GM19240 (cell line): ENCODE data around the gene MCF2L2.

Experiments used
- DNase-seq: peaks from one replicate; pipeline ENCODE4 v3.0.0; 2011; ENCODE audit warnings: low spot score; ENCODE audit not compliant: insufficient read length

MCF2L2 gene

DNA sequence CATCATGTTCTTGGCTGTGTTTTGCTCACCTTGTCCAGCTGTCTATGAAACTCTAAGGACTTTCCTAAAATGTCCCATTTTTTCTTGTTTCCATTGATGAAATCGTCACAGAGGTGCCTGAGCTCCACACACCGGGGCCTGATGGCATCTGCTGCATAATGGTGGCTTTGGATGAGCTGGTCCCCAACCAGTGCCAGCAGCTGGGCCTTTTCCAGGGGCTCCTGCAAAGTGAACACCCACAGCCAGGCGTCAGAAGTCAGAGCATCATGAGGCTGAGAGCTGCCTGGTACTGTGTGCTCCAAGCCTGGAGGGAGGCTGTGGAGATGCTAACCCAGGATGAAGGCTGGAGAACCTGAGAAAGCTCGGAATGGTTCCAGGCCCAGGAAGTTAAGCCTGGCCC, 128.4 kb downstream of the MCF2L2 start:
- no peak for DNase-seq

DNA sequence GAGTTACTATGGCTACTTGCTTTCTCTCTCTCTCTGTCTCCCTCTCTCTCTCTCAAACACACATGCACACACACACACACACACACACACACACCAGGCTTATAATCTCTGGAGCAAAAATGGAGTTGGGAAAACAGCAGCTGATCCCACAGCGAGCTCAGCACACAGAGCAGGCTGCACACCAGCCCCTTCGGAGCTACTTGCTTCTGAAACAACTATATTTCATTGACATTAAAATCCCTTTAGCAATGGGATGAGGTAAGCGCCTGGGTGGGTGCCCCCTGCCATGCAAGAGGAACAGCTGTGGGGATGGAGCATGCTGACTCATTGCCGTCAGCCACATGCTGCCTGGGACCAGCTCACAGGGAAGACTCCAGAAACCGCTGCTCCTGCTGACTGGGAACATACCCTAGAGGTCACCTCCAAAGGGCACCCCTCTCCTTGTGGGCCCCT, 129.7 kb downstream of the MCF2L2 start:
- no peak for DNase-seq

DNA sequence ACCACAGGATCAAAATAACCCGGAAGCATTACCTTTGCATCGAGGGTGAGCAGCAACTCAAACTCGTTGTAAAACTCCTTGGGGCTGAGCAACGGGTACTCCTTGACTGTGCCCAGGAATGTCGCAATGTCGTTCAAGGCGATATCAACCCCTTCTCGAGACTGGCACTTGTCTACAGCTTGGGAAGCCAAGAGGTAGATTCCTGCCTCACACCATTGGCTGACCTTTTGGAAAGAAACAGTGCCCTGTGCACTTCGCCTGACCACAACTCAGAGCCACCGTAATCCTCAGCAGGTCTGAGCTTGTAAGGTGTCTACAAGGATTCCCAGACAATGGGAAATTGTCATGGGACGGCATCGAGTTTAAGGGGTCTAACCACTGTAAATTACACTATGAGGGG, 131.5 kb downstream of the MCF2L2 start:
- no peak for DNase-seq

DNA sequence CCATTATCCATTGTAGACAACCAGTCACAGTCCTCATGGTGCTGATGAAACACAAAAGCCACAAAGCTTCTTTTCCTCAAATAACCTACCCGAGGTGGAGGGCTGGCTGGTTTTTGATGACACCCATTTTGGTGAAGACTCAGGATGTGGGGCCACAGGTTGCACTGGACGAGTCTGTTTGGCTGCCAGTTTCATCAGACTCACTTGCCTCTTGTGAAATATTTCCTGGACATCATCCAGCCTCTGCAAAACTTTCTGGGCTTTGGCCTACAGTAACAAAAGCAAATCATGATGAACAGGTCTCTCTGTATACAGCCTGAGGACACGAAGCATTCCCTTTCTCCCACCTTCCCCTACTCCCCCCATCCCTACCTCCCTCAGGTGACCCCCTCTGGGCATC, 133.2 kb downstream of the MCF2L2 start:
- no peak for DNase-seq

DNA sequence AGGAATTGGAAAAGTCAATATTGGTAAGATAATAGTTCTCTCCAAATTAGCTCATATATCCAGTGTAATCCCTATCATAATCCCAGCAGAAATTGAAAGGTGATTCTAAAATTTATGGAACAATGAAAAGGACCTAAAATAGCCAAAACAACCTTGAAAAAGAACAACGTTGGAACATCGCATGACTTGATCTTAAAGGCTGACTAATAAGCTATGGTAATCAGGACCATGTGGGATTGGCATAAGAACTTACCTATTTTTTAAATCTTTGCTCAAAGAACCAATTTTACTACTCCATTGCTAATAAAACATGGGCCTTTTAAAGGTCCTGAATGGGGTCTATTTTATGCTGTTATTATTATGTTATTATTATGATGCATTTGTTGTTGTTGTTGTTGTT, 134.5 kb downstream of the MCF2L2 start:
- DNase-seq, result no peak

DNA sequence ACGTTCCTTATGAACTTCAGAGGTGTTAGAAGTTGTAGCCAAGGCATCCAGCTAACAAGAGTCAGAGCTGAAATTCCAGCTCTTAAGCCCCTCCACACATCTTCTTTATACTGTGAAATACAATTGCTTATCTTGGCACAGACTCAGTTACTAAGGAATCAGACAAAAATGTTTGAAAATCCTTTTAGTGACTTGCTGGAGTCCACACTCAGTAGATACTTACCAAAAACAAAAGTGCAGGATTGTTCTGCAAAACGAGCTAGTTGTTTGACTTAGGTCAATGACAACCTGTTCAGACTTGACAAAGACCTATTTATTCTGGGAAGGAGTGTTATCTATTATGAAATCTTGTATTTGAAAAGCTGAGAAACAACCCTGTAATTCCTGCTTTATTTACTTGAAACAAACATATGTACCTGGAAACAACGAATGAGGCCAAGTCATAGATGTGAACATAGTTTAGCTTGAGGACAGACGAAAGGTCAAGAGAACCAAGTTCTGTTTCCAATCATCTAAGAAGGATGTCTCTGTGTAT, 136.9 kb downstream of the MCF2L2 start:
- DNase-seq, result no peak

DNA sequence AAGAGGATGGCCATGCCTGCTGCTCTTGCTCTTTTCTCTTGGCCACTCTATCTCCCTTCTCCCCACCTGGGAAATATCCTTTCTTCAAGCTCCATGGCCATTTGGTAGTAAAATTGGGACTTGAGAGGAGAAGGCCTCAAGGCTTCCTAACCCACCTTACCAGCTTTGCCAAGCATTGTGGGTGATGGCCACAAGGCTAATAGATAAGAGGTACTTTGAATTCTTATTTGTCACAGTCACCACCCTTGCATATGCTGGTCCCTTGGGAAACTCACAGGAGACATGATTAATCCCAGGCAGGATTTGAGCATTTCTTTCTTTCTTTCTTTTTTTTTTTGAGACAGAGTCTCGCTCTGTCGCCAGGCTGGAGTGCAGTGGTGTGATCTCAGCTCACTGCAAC, 138.2 kb downstream of the MCF2L2 start:
- DNase-seq, result no peak

DNA sequence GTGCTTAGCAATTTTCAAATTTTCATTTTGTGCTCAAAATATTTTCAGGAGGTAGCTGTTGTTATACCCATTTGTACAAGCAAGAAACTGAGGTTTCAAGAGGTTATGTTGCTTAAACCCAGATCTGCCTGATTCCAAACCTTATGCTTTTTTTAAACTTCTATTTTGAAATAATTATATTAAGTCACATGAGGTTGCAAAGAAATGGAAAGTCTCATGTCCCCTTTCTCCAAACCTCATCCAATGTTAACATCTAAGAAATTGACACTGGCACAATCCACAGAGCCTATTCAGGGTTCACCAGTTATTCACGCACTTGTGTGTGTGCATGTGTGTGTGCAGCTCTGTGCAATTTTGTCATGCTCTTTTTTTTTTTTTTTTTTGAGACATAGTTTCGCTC, 140.3 kb downstream of the MCF2L2 start:
- DNase-seq, result no peak

DNA sequence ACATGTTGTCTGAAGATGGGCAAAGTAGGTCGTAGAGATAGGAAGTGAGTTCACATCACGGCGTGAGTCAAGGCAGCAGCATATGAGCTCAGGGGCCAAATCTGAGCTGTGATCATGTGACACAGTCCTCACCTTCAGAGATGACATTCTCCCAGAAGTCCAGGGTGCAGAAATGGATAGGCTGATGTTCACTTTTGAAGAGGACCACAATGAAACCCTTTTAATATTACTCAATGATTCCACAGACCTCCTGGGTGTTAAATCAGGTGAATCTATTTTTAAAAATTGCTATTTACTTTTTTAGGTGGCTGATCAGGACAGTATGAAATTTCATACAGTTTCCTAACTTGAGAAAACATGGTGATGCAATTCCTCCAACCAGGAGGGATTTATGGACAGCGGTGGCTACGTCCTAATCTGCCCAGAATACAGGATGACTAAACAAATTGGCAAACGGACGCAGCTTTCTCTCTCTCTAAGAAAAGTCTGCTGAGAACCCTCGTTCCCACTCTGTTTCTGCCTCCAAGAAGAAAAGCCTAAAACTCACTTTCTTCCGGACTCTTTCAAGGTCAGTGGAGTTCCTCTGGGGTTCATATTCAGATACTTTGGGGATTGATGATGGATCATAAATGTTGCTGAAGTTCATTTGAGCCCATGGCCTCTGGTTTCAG, 141.0 kb downstream of the MCF2L2 start:
- DNase-seq, result no peak

DNA sequence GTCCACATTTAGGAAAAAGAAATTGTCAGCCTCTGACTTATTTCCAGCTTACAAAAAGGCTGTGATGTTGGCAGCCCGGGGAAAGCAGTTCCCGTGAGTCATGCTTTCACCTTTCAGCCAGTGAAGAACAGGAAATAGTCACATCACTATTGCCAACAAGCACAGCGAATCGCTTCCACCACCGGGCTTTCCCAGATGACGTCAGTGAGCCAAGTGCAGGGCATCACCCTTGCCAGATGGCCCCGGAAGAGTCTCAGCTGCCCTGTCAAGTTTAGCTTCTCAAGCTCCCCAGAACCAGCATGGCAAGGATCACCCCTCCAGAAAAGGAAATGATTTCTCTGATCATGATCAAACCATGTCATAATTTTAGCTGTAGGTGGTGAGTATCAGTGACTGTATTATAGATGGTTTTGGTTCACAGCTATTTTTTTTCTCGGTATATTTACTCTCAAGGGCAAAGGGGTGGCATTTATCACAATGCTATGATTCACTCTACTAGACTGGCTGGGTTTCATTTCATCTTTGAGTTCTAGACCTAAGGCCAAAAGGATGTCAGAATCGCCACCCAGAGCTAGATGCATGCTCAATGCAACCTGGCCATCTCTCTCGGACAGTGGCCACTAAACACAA, 142.5 kb downstream of the MCF2L2 start:
- peak; percentile 79 for DNase-seq

DNA sequence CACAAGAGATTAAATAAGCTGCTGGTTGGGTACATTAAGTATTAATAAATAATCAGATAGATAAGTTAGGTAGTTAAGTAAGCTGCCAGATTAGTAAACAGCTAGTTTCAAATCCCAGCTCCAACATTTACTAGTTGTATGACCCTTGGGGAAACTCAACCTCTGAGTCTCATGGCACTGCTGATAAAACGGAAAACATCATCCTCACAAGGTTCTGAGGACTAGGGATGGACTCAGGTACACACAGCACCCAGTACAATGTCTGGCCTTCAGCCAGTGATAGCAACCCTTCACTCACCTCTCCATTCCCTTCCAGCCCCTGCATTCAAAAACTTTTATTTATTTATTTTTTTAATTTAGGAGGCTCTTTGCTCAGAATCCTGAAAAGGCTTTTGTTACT, 143.1 kb downstream of the MCF2L2 start:
- no peak for DNase-seq

DNA sequence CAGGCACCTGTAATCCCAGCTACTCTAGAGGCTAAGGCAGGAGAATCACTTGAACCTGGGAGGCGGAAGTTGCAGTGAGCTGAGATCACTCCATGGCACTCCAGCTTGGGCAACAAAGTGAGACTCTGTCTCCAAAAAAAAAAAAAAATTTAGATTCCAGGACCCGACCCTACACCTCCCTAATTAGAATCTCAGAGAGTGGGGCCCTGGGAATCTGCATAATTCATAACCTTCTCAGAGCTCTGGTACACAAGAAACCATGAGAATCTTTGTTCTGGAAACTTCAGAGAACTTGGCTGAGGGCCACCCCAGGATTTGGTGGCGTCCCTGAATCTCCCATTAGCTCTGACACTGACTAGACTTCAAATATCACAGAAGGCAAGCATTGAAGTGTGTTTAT, 143.8 kb downstream of the MCF2L2 start:
- DNase-seq, result no peak

DNA sequence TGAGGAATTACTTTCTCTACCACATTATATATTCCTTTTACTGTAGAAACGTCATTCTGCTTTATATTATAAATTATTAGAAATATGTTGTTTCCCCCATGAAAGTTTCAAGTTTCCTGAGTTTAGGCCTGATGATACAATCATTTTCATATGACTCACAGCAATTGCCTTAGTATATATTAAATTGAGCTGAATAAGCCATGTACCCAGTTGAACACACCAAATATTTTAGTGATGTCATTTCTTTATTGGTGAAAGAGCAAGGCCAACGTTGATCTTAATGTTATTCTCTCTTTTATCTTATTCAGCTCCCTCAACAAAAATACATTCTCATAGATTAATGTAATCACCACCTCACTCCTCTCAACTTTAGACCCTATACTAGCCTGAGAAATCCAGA, 144.5 kb downstream of the MCF2L2 start:
- DNase-seq, result no peak

DNA sequence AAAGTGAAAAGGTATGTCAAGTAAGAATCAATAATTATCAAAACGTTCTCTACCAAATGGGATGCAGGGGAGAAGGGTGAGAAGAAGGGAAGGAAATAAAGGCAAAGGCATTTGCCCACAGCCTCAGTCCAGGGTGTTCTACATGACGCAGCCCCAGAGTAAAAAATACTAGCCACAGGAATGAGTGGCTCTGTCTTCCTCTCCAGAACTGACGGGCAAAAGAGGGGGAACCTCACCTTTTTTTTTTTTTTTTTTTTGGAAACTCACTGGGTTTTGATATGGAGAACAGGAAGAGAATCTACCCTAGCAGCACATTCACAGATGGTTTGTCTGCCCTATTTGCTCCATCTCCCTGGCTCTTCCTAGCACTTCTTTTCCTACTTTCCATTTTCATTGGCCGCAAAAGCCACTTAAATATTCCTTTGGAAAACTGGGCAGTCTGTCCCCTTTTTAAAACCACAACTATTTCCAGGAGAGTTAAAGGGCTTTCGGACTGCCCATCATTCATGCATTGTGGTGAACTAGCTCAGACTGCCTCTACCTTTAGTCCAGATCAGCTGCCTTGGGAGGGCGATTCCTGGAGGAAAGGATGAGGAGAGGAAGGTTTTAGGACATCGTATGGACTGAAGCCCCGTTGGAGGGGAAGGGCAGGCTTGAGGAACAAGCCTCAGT, 147.2 kb downstream of the MCF2L2 start:
- DNase-seq, result no peak

DNA sequence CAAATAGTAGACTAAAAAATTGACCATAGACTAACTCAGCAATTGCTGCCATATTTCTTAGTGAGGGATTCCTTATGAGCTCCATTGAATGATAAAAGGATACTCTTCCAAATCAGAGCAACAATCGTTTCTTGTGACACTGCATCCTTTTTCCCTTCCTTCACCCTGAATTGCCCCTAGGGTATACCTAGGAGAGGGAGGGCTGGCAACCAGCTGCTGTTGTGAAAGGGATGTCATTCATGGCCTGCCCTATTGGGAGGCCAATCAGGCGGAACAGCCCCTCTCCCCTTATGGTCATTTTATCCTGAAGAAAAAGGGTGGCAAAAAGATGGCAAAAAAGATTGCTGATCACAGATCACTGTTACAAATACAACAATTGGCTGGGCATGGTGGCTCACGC, 149.0 kb downstream of the MCF2L2 start:
- no peak for DNase-seq

DNA sequence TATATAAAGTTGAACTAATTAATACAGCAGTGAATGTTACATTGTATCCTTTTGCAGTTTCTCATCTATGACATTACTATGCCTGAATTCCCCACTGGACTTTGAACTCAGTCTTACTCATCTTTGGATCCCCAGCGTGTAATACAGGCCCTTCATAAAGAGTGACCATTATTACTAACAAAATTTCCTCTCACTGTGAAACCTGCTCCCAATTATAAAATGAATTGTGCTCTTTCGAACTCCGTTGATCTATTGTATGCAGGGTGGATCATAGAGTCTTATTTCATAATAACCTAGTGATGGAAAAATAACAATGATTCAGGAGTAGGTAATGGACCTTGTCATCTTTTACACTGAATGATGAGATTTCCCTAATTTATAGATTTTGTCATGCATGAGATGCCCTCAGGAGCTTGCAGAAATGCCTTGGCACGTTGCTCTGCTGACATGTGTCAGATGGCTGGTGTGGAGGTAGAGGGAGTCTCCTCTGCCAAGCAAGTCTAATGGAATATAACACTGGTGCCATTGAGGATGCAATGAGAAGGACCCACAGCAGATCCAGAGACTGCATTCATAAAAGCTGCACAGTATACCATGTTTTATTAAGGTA, 149.8 kb downstream of the MCF2L2 start:
- DNase-seq, result no peak

DNA sequence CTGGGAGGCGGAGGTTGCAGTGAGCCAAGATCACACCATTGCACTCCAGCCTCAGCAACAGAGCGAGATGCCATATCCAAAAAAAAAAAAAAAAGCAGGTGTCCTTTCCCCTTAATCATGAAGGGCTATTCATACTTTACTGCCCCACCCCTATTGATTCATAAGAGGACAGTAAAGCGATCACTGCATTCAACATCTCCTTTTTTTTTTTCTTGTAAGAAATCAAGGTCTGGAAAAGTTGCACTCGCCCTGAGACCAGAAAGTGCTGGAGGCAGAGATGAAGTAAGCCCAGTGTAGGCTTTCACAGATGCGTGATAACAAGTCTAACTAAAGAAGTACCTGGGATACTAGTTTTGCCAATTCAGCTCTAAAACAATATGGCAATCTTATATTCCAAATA, 151.2 kb downstream of the MCF2L2 start:
- no peak for DNase-seq

DNA sequence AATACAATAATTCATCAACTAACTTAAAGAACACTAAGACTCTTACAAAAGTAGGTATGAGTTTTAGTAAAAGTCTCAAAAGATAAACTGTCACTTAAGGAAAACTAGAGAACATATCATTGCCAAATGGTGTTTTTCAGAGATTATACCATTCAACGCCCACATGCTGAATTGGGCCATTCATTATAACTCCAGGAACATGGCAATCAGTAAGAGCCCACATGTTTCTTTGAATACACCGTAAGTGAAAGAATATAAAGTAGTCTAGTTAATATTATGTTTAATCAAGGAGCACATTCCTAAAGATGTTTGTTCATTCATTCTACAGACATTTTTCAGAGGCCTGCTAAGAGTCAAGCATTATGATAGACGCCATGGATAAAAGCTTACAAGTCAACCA, 152.5 kb downstream of the MCF2L2 start:
- no peak for DNase-seq

DNA sequence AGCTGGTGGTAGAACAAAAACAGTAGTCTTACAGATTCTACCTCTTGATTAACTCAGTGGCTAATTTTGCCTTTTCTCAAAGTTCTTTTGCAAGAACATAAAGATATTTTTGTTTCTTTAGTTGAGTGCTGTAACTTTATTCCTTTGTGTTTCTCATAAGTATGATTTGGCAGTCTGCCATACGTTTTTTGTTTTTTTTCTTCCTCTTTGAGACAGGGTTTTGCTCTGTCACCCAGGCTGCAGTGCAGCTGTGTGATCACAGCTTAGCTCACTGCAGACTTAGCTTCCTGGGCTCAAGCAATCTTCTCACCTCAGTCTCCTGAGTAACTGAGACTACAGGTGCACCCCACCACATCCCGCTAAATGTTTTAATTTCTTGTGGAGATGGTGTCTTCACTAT, 153.0 kb downstream of the MCF2L2 start:
- no peak for DNase-seq

DNA sequence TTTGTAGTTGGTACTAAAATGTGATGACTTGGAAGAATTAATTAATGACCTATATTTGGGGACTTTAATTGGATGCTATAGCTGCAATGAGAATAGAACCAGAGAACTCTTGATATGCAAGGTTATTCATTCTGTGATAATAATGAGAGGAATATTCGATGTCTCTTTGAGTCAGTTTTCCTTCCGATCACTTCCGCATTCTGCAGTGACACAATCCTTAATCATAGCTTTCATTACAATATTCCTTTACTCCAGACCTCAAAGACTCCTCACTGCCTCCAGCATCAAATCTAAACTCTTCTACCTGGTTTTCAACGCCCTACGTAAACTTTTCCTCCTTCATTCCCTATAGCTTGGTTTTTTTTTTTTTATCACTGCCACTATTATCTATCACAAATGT, 153.8 kb downstream of the MCF2L2 start:
- DNase-seq, result no peak

DNA sequence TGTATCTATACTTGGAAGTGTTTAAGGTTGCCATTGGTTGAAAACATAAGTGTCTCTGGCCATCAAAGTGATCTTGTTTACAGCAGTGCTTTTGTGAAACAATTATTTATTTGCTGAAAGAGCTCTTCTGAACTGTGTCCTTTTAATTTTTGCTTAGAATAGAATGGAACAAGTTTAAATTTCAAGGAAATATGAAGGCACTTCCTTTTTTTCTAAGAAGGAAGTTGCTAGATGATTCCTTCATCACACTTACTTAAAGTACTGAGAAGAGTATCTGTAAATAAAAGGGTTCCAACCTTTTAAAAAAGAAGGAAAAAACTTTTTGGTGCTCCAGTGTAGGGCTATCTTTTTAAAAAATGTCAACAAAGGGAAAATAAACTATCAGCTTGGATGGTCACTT, 155.6 kb downstream of the MCF2L2 start:
- no peak for DNase-seq

DNA sequence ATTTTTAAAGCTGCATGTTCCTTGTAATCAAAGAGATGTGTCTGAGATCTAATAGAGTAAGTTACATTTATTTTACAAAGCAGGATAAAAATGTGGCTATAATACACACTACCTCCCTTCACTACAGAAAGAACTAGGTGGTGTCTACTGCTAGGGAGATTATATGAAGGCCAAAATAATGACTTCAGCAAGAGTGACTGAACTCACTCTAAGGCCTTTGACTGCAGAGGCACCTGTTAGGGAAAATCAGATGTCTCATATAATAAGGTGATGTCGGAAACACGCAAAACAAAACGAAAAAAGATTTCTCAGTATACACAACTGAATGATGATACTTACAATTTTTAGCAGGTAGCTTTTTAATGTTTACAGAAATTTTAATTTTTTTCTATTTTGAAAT, 156.3 kb downstream of the MCF2L2 start:
- no peak for DNase-seq
